ENCODE data around the gene CCDC85C.

- no peak for TF ChIP-seq E4F1 (IDR thresholded peaks at IDR 0.05; ENCODE audit: borderline replicate concordance, partially characterized antibody)
- TF ChIP-seq FOXM1 (IDR thresholded peaks at IDR 0.05; ENCODE audit: low read depth, low read length) = no peak
- no peak for TF ChIP-seq CTCF (IDR thresholded peaks at IDR 0.05 in 2 of 3, conservative IDR thresholded peaks at IDR 0.05 in 1 of 3; ENCODE audit: control insufficient read depth in 2 of 3, extremely low read depth in 1 of 3, insufficient read depth in 1 of 3, low read depth in 3 of 3, low read length in 3 of 3)
- TF ChIP-seq POLR2A (IDR thresholded peaks at IDR 0.05; ENCODE audit: low read depth, low read length) = no peak
- no peak for TF ChIP-seq POLR2AphosphoS5 (IDR thresholded peaks at IDR 0.05; ENCODE audit: low read length)
- TF ChIP-seq ZNF274 (IDR thresholded peaks at IDR 0.05; ENCODE audit: insufficient read depth, insufficient read length) = no peak
- no peak for TF ChIP-seq ZNF592 (IDR thresholded peaks at IDR 0.05)
- no peak for TF ChIP-seq CHD1 (IDR thresholded peaks at IDR 0.05; ENCODE audit: low read depth, low read length)
- no peak for TF ChIP-seq RCOR1 (conservative IDR thresholded peaks at IDR 0.05; ENCODE audit: low read depth, low read length)
- TF ChIP-seq NKRF (conservative IDR thresholded peaks at IDR 0.05) = no peak
Observed at GRCh38 chr14:99637624-99638023, 33.6 kb upstream of the CCDC85C start.

Data from GM12878 (cell line).